Measurements from ENCODE around the gene ZNF692. TPM values are rescaled to one million over a fixed set of nuclear protein-coding genes. Genes with fewer than 3 reads are reported as not detected.

Gene ZNF692
- total RNA-seq, 1 donor from 2014 or later: 80.1 TPM

DNA sequence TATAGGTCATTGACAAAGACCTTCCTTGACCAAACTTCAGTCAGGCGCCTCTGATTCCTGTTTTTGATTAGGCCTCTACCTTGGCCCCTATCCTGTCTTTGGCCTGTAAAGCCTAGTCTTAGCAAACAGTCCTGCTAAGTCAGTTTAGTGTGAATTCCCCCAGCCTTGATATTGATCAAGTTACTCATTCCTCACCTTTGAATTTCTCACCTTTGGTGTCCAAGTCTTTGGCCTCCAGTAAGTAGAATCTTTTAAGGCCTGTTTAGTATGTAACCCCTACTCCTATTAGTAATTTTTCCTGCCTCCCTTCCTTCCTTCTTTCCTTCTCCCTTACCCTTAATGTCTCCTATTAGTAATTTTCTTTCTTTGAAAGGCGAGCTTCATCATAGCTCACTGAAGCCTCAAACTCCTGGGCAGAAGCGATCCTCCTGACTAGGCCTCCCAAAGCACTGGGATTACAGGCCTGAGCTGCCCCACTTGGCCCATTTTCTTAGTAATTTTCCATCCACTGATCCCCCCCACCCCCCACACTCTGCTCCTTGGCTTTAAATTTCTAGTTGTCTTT, 13.0 kb upstream of the ZNF692 start:
- H3K27me3 Mint-ChIP-seq (ENCODE audit: low read depth): peaks cover 4% of the 10 kb centered on the region
- H3K4me3 Mint-ChIP-seq: peak overlapping the region; percentile 51
- no peak for DNase-seq (ENCODE audit: low spot score in 2 of 2, unreplicated experiment in 2 of 2)
- H3K9me3 Mint-ChIP-seq: no peaks in the 10 kb centered on the region
- H3K4me1 Mint-ChIP-seq: peaks cover 6% of the 10 kb centered on the region
- TF ChIP-seq, protein P1, sequence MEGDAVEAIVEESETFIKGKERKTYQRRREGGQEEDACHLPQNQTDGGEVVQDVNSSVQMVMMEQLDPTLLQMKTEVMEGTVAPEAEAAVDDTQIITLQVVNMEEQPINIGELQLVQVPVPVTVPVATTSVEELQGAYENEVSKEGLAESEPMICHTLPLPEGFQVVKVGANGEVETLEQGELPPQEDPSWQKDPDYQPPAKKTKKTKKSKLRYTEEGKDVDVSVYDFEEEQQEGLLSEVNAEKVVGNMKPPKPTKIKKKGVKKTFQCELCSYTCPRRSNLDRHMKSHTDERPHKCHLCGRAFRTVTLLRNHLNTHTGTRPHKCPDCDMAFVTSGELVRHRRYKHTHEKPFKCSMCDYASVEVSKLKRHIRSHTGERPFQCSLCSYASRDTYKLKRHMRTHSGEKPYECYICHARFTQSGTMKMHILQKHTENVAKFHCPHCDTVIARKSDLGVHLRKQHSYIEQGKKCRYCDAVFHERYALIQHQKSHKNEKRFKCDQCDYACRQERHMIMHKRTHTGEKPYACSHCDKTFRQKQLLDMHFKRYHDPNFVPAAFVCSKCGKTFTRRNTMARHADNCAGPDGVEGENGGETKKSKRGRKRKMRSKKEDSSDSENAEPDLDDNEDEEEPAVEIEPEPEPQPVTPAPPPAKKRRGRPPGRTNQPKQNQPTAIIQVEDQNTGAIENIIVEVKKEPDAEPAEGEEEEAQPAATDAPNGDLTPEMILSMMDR (IDR thresholded peaks at IDR 0.05; ENCODE audit: unreplicated experiment): no peak
- H3K36me3 Mint-ChIP-seq: no peaks in the 10 kb centered on the region
- peak overlapping the region; percentile 99 for H3K27ac Mint-ChIP-seq

DNA sequence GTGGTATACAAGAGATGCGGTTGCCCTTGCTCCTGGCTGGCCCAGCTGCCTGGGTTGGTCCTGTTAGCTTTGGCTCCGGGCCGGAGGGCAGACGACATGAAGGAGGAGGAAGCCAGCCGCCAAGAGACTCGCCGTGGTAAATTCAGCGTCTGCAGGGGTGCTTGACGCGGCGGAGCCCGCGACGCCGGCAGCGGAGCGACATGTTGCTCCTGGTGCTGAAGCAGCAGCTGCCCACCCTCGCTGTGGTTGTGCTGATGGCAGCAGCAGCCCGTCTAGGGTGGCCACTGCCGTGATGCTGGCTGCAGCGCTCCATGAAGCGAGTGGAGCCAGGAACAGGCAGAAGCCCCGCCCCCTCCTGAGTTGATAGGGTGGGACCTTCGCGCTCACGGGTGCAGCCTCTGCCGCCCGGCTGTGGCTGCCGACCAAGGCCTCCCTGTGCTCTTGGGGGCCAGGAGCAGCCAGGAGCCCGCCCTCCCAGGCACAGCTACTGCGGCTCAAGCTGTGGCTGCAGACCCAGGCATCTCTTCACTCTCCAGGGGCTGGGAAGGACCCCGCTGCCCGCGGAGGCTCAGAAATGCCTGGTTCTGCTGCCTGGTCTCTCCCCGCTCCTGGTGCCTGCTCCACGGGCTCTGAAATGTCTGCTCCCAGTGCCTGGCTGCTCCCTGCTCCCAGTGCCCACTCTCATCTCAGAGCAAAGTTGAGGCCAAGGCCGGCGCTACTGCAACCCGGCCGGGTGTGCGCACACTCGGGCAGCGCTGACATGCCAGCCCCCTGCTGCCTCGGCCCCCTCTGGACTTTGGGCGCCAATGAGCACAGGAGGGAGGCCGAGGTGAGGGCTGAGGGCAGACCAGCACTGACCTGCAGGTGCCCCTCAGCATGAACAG, 4.4 kb upstream of the ZNF692 start:
- peak overlapping the region; percentile 73 for H3K4me3 Mint-ChIP-seq
- H3K27me3 Mint-ChIP-seq (ENCODE audit: low read depth): peaks cover 10% of the 10 kb centered on the region
- H3K36me3 Mint-ChIP-seq: no peaks in the 10 kb centered on the region
- H3K4me1 Mint-ChIP-seq: peaks cover 28% of the 10 kb centered on the region
- DNase-seq (ENCODE audit: low spot score in 2 of 2, unreplicated experiment in 2 of 2): peak; percentile 65 to 82
- no peak overlapping the region for H3K27ac Mint-ChIP-seq
- TF ChIP-seq, protein P1 (IDR thresholded peaks at IDR 0.05; ENCODE audit: unreplicated experiment): no peak
- H3K9me3 Mint-ChIP-seq: no peaks in the 10 kb centered on the region

DNA sequence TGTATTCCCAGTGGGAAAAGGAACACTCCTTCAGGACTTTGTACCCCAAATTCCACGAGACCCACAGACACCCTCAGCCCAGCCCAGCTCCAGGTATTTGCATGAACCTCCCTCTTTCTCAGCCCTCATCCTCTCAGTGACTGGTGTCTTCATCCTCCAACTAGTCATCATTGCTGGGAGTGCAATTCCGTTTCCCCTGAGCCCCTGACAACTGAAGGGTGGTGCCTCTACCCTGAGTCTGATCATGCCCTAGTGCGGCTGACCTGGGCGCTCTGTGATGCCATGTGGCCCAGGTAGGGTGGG, 3.8 kb upstream of the ZNF692 start:
- TF ChIP-seq, protein P1 (IDR thresholded peaks at IDR 0.05; ENCODE audit: unreplicated experiment): no peak
- H3K27ac Mint-ChIP-seq: no peak overlapping the region
- no peaks in the 10 kb centered on the region for H3K36me3 Mint-ChIP-seq
- peak overlapping the region; percentile 73 for H3K4me3 Mint-ChIP-seq
- DNase-seq (ENCODE audit: low spot score in 2 of 2, unreplicated experiment in 2 of 2): no peak
- H3K4me1 Mint-ChIP-seq: peaks cover 34% of the 10 kb centered on the region
- peaks cover 10% of the 10 kb centered on the region for H3K27me3 Mint-ChIP-seq (ENCODE audit: low read depth)
- H3K9me3 Mint-ChIP-seq: no peaks in the 10 kb centered on the region

DNA sequence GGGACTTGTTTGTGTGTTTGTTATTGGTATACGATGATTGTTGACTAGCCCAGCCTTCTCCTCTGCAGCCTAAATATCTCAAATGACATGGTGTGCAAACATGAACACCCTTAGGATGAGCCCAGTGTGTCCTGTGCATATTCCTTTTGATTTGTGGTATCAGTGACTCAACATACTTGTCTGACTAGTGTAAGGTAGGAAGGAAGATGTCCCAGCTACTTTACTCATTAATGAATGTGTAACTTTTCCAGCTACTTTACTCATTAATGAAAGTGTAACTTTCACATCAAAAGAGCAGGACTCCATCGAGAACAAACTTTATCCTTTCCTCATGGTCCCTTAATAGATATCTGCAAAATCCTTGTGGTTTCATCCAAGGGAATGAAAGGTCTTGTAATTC, 2.7 kb upstream of the ZNF692 start:
- H3K9me3 Mint-ChIP-seq: no peaks in the 10 kb centered on the region
- H3K27ac Mint-ChIP-seq: no peak overlapping the region
- H3K27me3 Mint-ChIP-seq (ENCODE audit: low read depth): peaks cover 10% of the 10 kb centered on the region

DNA sequence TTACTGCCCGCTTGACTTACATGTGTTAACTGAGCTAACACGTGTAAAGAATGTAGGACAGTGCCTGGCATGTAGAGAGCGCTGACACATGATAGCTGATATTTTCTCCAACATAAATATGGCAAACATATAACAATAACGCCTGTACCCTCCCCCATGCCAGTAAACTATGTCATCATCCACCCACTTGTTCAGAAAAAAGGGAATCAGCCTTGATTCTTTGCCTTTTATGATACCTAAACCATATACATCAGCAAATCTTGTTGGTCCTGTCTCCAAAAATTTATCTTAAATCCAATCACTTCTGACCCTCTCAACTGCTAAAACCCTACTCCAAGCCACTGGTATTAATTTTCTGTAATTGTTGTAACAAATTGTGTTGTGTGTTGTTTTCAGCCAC, 1.1 kb upstream of the ZNF692 start:
- no peaks in the 10 kb centered on the region for H3K9me3 Mint-ChIP-seq
- peaks cover 10% of the 10 kb centered on the region for H3K27me3 Mint-ChIP-seq (ENCODE audit: low read depth)
- no peak for DNase-seq (ENCODE audit: low spot score in 2 of 2, unreplicated experiment in 2 of 2)
- TF ChIP-seq, protein P1 (IDR thresholded peaks at IDR 0.05; ENCODE audit: unreplicated experiment): no peak
- H3K4me3 Mint-ChIP-seq: peak overlapping the region; percentile 82
- peak overlapping the region; percentile 93 for H3K27ac Mint-ChIP-seq
- H3K4me1 Mint-ChIP-seq: peaks cover 47% of the 10 kb centered on the region
- H3K36me3 Mint-ChIP-seq: peaks cover 4% of the 10 kb centered on the region

More for the DNA sequence above, 2.7 kb upstream of the ZNF692 start:
- TF ChIP-seq, protein P1 (IDR thresholded peaks at IDR 0.05; ENCODE audit: unreplicated experiment): no peak
- no peak for DNase-seq (ENCODE audit: low spot score in 2 of 2, unreplicated experiment in 2 of 2)
- Mint-ChIP-seq H3K4me3 (no peak overlapping the region), H3K4me1 (peaks cover 44% of the 10 kb centered on the region), H3K36me3 (no peaks in the 10 kb centered on the region)

All from mesothelial cell of epicardium (in vitro differentiated cells).